Tibial artery (tissue), 4 donors: Measurements from ENCODE around the gene ATP8B1.
"Not testable (repeated sequence)": the region's sequence is repeated elsewhere in the genome, so short reads cannot be mapped to it uniquely, and the experiment has no call there.

Experiments
- DNase-seq, 2 donors: peaks; one replicate each; pipeline ENCODE4 v3.0.0-alpha.2; 2019
- H3K27ac ChIP-seq, 2 donors: fragments of 200-600 bp; sonication (generic) in 1 of 2; 1 replicate in 1 of 2; 2 replicates in 1 of 2; pipeline ENCODE4 v1.5.1; 2018 to 2019; ENCODE audit warnings: mild to moderate bottlenecking in 1 of 2
- H3K27me3 ChIP-seq, 2 donors: fragments of 200-600 bp; sonication (generic) in 1 of 2; one replicate each; pipeline versions ENCODE4 v1.5.1 to v1.6.0; 2016 to 2019
- H3K36me3 ChIP-seq, 3 donors: fragments of 200-600 bp; sonication (generic) in 2 of 3; one replicate each; pipeline ENCODE4 v1.5.1; 2016 to 2019; ENCODE audit warnings: mild to moderate bottlenecking in 2 of 3
- H3K4me1 ChIP-seq, 4 donors: fragments of 200-600 bp; sonication (generic) in 2 of 4; 1 replicate in 3 of 4; 2 replicates in 1 of 4; pipeline ENCODE4 v1.5.1; 2016 to 2019
- H3K4me3 ChIP-seq, 2 donors: fragments of 200-600 bp; sonication (generic) in 1 of 2; 1 replicate in 1 of 2; 2 replicates in 1 of 2; pipeline ENCODE4 v1.5.1; 2018 to 2019; ENCODE audit warnings: mild to moderate bottlenecking in 2 of 2
- H3K9me3 ChIP-seq, 3 donors: fragments of 200-600 bp; sonication (generic) in 1 of 3; one replicate each; pipeline ENCODE4 v1.5.1; 2016 to 2019
- intact Hi-C: fragments of 100-400 bp; cut with DNase I; formaldehyde crosslinking; loops from one replicate; pipeline ENCODE4 v1.15.0; 2023; ENCODE audit warnings: low total_unique reads
- TF ChIP-seq, protein P1 (sequence below), 2 experiments: fragments of 200-600 bp in 1 of 2; fragments of 450-650 bp in 1 of 2; IDR thresholded peaks; one replicate each; pipeline ENCODE4 v1.5.1; 2017 to 2019; ENCODE audit warnings: antibody characterized with exemption in 2 of 2, mild to moderate bottlenecking in 1 of 2, moderate library complexity in 1 of 2

Gene ATP8B1

GRCh38 chr18:57803103-57803969 is at the start of gene ATP8B1:
ATP8B1 (minus strand) TSS chr18:57803315; CDS start chr18:57731807, 71,508 bp downstream.
- peak within 1 kb of the TSS; percentile 95 to 97 for H3K27ac ChIP-seq
- intact Hi-C loops = loop anchor here (10.0 kb wide), 1 partner anchor 69 kb away; no protein-coding TSS in a partner anchor
- no peaks in the 10 kb centered on the region for H3K27me3 ChIP-seq

GRCh38 chr18:57850063-57850462 is 46.9 kb upstream of the ATP8B1 start:
- peaks cover 0 to 5% (median 0%) of the 10 kb centered on the region in 4 donors for H3K4me1 ChIP-seq
- DNase-seq = no peak
- H3K9me3 ChIP-seq = no peaks in the 10 kb centered on the region
- no peak overlapping the region for H3K27ac ChIP-seq
- H3K4me3 ChIP-seq = no peak overlapping the region
- H3K27me3 ChIP-seq = no peaks in the 10 kb centered on the region
- TF ChIP-seq, protein P1, sequence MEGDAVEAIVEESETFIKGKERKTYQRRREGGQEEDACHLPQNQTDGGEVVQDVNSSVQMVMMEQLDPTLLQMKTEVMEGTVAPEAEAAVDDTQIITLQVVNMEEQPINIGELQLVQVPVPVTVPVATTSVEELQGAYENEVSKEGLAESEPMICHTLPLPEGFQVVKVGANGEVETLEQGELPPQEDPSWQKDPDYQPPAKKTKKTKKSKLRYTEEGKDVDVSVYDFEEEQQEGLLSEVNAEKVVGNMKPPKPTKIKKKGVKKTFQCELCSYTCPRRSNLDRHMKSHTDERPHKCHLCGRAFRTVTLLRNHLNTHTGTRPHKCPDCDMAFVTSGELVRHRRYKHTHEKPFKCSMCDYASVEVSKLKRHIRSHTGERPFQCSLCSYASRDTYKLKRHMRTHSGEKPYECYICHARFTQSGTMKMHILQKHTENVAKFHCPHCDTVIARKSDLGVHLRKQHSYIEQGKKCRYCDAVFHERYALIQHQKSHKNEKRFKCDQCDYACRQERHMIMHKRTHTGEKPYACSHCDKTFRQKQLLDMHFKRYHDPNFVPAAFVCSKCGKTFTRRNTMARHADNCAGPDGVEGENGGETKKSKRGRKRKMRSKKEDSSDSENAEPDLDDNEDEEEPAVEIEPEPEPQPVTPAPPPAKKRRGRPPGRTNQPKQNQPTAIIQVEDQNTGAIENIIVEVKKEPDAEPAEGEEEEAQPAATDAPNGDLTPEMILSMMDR (IDR thresholded peaks at IDR 0.05) = no peak
- intact Hi-C loops = no loop called here
- no peaks in the 10 kb centered on the region for H3K36me3 ChIP-seq

More at GRCh38 chr18:57803103-57803969, at the start of gene ATP8B1:
- peak; percentile 67 to 92 for DNase-seq
- TF ChIP-seq, protein P1 (IDR thresholded peaks at IDR 0.05) = peak in 1 of 2 experiments; percentile 47
- Histone ChIP-seq H3K4me1 (peaks cover 0 to 46% (median 27%) of the 10 kb centered on the region in 4 donors), H3K9me3 (no peaks in the 10 kb centered on the region), H3K36me3 (no peaks in the 10 kb centered on the region), H3K4me3 (peak within 1 kb of the TSS; percentile 77 to 97)

DNA sequence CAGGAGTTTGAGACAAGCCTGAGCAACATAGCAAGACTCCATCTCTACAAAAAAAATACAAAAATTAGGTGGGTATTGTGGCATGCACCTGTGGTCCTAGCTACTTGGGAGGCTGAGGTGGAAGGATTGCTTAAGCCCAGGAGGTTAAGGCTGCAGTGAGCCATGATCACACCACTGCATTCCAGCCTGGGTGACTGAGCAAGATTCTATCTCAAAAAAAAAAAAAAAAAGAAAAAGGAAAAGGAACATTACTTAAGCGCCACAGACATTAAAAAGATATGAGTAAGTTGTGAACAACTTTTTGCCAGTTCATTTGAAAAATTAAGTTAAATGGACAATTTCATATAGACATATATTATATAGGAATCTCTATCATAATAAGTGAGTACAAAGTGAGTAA is 45.3 kb upstream of the ATP8B1 start:
- H3K27ac ChIP-seq, H3K36me3 ChIP-seq, H3K4me3 ChIP-seq, H3K9me3 ChIP-seq, intact Hi-C loops, DNase-seq, H3K27me3 ChIP-seq, H3K4me1 ChIP-seq: not testable (repeated sequence)

DNA sequence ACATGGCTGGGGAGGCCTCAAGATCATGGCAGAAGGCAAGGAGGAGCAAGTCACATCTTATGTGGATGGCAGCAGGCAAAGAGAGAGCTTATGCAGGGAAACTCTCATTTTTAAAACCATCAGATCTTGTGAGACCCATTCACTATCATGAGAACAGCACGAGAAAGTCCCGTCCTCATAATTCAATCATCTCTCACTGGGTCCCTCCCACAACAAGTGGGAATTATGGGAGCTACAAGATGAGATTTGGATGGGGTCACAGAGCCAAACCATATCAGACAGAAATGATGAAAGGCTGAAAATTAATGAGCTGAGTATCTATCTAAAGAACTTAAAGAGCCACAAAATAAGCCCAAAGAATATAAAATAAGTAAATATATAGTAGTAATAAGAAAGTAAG is 44.3 kb upstream of the ATP8B1 start:
- H3K4me1 ChIP-seq, H3K27ac ChIP-seq, intact Hi-C loops, H3K4me3 ChIP-seq, DNase-seq, H3K9me3 ChIP-seq, H3K36me3 ChIP-seq, H3K27me3 ChIP-seq: not testable (repeated sequence)

DNA sequence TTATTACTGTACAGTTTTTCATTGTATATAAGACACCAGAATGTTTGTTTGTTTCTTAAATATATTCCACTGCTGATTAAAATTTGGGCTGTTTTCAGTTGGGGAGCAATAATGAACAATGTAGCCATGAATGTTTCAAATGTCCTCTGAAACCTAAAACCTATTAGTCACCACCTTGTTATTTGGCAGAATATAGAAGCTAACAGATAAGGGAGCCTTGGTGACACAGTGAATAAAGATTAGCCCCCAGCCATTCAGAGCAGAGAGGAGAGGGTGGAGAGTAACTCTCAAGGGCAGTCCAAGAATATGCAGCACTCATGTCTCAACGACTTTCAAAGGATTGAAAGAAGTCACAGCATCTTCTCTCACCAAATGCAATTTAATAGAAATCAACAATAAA is 43.1 kb upstream of the ATP8B1 start:
- Histone ChIP-seq H3K4me1 (peaks cover 0 to 5% (median 0%) of the 10 kb centered on the region in 4 donors), H3K27ac (no peak overlapping the region), H3K36me3 (no peaks in the 10 kb centered on the region), H3K9me3 (no peaks in the 10 kb centered on the region), H3K27me3 (no peaks in the 10 kb centered on the region), H3K4me3 (no peak overlapping the region)
- DNase-seq = no peak
- TF ChIP-seq, protein P1 (IDR thresholded peaks at IDR 0.05) = no peak
- intact Hi-C loops = no loop called here

DNA sequence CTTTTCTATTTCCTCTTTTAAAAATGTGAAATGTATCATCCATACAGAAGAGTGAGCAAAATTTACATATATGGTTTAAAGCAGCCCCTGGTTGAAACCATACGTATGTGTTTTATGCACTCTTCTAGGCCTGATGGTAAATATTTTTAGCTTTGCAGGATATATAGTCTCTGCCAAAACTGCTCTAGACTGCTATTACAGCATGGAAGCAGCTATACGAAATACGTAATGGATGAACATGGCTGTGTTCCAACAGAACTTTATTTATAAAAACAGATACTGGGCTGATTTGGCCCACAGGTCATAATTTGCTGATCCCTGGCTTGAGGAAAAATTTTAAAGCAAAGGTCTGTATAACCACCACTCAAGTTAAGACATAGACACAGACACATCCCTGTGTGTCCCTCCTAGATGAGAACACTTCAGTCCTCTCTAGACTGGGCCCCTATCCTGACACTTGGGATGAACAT is 42.5 kb upstream of the ATP8B1 start:
- Histone ChIP-seq H3K27ac (no peak overlapping the region), H3K36me3 (no peaks in the 10 kb centered on the region), H3K27me3 (no peaks in the 10 kb centered on the region), H3K4me3 (no peak overlapping the region), H3K9me3 (no peaks in the 10 kb centered on the region), H3K4me1 (peaks cover 0 to 5% (median 0%) of the 10 kb centered on the region in 4 donors)
- intact Hi-C loops = no loop called here
- TF ChIP-seq, protein P1 (IDR thresholded peaks at IDR 0.05) = no peak
- DNase-seq = no peak
